Kidney capillary endothelial cell (primary cell): Measurements from ENCODE around the gene MLPH.

Source experiments
- DNase-seq: peaks from one replicate; pipeline ENCODE4 v3.0.0-alpha.2; 2018; ENCODE audit warnings: low spot score

The MLPH gene

DNA sequence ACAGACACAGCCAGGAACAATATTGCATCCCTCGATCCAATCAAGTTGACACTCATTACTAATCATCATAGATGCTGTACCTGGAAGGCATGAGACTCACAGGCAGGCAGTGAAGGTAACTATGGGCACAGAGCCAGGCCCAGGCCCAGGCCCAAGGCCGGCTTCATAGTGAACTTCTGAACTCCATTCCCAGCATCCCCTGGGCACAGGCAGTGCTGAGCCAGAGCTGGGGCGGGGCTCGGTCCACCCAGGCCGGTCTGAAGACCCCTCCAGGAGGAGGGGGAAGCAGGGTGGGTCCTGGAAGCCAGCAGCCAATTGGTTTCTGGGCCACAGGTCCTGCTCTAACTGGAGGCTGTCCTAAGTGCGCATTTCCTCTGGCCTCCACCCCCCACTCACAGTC is 37.6 kb downstream of the MLPH start:
- no peak for DNase-seq

DNA sequence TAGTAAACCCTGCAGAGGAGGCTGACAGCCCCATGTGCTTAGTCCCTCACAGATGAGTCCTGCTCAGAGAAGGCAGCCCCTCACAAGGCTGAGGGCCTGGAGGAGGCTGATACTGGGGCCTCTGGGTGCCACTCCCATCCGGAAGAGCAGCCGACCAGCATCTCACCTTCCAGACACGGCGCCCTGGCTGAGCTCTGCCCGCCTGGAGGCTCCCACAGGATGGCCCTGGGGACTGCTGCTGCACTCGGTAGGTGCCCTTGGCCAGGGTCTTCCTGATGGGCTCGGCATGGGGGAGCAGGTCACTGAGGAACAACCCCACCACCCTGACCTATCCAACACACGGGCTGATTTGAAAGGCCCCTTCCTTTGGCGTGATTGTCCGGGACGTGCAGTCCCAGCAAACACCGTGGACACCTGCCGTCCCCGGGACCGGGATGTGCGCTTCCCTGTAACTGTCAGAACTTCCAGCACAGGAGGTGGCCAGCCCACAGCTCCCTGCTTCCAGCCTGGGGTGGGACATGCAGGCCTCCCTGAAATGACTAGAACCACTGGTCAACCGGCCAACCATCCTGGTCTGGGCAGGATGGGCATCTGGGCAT is 38.6 kb downstream of the MLPH start:
- DNase-seq: no peak

DNA sequence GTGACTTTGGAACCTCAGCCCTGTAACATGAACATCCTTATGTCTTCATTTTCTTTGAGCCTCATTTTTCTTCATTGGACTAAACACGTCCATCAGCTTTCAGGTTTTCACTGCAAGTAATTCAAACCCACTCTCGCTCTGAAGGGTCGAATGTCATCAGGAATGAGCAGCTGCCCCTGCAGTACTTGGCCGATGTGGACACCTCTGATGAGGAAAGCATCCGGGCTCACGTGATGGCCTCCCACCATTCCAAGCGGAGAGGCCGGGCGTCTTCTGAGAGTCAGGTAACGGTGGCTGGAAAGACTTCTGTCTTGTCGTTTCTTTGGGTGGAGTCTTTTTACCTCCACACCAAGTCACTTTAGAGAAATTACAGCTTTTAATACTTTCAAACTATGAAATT is 40.2 kb downstream of the MLPH start:
- DNase-seq: no peak

DNA sequence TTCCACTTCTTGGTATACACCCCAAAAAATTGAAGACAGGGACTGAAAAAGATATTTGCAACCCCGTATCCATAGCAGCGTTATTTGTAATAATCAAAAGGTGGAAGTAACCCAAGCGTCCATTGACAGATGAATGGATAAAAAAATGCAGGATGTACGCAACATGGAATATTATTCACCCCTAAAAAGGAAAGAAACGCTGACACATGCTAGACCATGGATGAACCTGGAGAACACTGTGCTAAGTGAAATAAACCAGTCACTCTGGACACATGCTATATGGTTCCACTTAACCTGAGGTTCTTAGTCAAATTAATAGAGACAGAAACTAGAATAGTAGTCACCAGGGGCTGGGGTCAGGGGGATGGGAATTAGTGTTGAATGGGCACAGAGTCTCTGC is 40.7 kb downstream of the MLPH start:
- no peak for DNase-seq

DNA sequence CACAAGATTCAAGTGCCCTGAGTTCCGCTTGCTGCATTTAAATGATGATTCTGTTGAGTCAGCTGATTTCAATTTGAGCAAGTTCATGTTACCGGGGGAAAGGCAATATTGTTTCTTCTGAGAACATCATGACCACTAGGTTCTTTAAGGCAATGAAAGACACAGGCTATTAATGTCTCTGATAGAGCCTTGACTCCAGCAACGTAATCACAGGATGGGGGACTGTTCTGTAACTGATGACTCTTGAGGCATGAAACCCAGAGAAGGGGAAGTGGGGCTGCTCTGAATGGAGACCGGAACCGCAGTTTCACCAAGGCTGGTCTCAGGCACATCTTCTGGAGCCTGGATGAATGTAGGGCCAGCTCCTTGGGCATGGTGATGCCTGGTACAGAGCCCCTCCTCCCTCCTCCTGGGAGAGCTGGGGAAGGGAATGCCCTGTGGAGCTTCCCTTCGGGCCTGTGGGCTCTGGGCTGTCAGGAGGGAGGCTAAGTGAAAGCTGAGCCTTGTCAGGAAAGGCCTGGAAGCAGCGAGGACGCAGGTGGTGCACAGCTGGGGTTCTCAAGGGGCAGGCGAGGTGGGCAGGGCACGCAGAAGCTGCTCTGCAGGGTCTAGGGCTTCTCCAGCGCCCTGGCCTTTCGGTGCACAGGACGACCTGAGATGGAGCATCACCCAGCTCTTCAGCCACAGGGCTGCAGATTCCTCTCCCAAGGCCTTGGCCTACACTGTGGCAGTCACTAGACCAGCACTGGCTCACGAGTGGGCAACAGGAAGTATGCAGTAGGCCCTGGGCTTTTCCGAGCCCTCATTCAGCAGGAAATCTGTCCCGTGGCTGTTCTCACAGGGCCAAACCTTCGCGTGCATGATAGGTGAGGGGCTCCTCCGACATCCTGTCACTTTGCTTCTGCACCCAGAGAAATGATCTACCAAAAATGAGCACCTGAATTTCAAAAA is 42.7 kb downstream of the MLPH start:
- DNase-seq: no peak

DNA sequence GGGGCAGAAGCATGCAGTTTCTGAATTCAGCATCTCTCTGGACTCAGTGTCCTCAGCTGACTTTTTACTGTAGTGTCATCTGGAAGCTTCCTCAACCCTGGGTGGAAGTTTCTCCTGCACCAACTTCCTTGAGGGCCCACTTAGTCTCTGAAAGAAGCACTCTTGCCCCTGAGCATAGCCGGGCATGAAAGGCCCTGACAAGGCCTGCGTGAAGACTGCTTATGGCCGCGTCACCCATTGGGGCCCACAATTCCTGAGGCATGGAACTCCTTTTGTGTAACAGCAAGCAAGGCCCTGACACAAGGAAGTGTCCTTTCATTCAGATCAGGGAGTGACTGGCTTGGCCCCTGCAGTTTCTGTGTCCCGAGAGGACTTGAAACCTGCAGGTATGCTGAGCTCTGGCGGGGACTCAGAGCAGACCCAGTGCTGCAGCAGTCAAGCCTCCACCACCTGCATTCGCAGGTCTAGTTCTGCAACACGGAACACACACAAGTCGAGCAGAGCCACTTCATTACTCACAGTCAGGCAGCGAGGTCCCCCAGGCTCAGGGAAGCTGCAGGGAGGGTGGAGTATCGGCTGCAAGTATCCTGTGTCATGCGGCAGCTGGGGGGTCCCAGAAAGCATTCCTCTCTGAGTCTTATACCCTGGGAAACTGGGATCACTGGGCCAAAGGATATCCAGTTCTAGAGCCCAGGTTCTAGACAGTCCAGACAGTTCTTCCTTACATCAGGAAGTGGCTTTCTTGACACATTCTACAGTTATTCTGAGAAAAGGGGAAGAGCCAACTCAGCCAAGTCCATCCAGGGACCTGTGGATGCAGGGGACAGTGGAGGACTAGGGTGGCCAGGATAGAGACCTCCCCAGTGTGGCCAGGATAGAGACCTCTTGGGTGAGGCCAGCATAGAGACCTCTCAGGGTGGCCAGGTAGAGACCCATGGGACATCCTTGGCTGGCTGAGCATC is 43.7 kb downstream of the MLPH start:
- DNase-seq: no peak

DNA sequence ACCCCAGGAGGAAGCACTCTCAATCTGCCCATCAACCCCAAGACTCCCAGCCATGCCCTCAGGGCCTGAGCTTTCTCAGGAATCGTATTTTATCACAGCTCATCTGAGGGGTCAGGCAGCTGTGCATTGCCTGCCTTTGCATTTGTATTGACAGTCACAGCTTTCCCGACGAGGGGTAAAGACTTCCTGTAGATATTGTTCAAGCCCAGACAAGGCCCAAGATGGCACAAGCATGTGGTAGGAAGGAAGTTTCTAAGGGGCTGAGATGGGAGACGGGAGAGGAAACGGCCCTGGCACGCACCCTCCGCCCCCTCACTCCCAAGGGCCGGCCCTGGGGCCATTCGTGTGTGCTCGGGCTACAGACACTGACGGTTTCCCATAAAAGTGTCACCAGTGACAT is 45.1 kb downstream of the MLPH start:
- peak; percentile 55 for DNase-seq

DNA sequence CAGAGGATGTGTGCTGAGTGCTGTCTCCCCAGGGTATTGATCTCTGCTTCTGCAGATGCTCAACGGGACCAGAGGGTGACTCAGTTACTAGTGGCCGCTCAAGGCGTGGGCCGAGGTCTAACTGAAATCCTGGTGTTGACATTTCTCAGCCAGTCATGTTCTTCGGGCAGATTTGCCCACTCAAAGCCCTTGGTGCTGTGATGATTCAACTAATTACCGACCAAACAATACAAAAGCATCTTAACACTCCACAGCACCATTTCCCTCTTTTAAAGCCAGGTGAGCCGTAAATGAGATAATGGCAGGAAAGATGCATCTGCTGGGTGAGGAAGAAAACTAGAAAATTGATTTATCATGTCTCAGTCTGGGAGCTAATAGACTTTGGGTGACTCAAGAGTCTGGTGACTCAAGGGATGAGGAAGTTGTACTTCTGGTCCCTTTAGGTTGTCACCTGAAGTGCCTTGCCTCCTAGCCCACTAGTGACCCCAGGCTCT is 46.7 kb downstream of the MLPH start:
- DNase-seq: peak; percentile 28

DNA sequence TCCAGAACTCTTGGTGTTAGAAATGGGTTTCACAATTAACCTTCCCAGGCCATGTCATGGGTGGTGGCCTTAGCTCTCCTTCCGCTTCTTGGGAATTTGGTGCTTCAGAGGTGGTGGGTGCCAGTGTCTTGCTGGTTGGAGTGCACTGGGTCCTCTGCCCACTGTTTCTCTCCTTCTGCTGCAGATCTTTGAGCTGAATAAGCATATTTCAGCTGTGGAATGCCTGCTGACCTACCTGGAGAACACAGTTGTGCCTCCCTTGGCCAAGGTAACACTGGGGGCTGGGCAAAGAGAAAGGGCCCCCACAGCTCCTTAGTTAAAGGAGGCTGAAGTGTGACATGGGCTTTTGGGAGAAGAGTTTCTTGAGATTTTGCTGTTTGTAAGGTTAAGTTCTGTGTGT is 47.3 kb downstream of the MLPH start:
- no peak for DNase-seq

DNA sequence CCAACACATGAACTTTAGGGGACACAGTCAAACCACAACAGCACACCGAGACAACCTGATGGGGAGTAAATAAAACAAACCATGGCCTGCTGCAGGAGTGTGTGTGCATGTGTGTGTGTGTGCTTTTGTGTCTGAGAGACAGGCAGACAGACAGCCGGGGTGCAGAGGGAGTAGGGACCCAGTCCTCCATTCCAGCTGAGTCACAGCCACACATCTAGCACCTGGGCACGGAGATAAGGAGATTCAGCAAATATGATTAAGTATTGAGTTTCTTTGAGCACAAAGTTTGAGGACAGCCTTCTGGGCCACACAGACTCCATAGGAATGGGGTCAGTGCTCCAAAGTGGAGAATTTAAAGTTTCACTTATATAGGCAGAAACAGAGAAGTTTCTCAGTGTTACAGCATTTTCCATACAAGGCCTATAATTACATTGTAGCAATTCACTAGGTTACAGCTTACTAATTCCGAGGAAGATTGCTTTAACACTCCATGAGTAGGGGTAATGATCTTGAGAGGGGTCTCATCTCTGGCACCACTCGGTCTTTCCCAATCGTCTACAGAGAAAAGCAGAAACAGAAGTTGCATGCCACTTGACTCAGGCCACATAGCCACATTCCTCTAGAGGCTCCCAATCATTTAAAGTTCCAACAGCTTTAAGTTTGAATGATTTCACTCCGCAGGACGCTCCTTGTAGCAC is 48.5 kb downstream of the MLPH start:
- DNase-seq: no peak

DNA sequence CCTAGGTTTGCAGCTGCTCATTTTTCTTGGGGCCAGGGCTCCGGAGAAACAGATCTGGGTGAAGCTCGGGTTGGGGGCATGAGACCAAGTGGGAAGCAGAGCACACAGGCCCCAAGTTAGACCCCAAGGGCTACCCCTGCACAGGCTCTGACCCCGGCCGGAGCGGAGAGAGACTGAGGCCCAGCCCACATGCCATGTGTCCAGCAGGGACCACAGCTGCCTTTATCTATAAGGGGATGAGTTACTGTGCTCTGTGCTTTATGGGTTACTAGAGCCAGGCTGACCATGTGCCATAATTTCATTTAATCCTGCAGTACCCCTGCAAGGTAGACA is 49.0 kb downstream of the MLPH start:
- no peak for DNase-seq

DNA sequence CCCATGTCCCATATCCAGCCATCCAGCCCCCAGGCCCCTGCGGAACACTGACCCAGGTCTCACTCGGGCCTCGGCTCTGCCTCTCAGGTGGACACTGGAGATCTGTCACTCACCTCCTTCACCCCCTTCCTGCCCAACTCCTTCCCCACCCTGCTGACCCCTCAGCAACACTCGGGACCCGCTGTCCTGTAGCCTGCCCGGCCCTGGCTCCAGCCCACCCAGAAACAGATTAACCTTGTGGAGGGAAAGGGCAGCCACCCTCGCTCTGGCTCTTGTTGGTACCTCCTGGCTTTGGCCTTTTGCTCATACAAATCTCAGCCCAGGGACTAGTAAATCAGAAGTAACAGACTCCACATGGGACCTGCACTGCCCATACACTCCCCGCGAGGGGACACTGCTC is 49.6 kb downstream of the MLPH start:
- no peak for DNase-seq

DNA sequence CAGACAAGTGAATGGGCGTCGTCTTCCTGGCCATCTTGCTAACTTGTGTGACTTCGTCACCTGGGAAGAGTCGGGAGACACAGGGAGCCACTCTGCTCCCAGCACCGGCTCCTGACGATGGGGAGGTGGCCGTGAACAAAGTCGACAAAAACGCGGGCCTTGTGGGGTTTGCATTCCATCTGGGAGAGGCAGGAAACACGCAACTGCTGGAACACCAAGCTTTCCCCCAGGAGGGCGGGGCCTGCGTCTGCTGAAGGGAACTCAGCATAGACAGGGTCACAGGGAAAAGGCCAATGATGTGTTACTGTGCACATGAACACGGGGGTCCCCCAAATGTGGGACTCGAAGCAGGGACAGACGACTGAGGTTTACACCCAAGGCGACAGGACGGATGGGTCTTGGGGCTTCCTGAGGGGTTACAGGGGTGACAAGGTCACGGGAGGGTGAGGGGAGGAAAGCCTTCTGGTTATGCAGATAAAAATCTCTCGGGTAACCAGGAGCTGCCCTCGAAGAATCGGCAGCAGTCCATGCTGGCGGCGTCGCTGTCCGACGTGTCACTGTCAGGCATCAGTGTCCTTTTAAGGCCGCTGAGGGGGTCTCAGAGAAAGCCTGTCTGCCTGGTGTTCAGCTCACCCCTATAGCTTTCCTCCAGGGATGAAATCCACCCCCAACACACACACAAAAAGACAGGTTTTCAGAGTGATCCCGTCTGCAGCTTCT is 51.1 kb downstream of the MLPH start:
- no peak for DNase-seq

DNA sequence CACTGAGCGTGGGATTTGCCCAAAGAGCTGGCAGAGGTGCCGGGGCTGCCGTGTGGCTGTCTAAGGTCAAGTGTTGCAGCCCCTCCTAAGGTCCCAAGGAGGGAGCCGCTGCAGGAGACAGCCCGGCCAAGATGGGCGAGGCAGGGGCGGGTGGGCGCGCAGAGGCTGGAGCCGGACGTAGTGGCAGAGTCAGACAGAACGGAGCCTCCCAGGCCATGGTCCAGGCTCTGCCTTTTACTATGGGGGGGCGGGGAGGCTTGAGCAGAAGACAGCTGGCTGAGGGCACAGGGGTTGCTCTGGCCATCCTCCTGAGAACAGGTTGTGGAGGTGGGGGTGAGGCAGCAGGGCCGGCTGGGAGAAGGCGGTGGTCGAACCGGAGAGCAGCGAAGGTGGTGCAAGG is 51.9 kb downstream of the MLPH start:
- no peak for DNase-seq

DNA sequence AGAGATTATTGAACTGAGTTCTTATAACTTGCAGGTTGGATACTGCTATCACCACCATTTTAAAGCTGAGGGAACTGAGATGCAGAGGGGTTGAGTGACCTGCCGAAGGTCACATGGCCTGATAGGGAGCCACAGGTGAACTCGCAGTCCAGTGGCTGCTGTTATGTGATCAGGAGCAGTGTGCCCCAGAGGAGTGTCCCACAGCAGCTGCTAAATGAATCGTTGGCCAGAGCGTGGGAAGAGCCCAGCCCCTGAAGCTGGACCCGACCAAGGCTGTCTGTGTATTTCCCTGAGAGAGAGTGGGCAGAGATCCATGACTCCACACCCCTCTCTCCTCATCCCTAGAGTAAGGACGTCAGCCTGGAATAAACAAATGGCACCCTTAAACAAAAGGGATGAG is 52.6 kb downstream of the MLPH start:
- DNase-seq: no peak

DNA sequence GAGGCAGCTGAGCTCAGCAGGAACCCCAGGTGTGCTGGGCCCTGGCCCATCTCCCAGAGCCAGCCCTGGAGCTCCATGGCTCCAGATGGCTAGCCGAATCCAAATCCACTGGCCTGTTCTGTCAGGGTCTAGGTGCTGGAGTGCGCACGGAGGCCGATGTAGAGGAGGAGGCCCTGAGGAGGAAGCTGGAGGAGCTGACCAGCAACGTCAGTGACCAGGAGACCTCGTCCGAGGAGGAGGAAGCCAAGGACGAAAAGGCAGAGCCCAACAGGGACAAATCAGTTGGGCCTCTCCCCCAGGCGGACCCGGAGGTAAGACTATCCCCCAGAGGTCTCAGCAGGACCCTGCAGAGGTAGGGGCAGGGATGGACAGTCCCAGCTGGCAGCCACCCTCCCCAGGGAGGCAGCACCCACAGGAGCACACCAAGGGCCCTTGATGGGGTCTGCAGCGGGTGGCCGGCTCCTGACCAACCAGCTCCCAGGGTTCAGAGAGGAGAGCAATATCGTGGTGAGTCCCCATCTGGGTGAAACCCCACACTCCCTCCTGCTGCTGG is 53.2 kb downstream of the MLPH start:
- no peak for DNase-seq

DNA sequence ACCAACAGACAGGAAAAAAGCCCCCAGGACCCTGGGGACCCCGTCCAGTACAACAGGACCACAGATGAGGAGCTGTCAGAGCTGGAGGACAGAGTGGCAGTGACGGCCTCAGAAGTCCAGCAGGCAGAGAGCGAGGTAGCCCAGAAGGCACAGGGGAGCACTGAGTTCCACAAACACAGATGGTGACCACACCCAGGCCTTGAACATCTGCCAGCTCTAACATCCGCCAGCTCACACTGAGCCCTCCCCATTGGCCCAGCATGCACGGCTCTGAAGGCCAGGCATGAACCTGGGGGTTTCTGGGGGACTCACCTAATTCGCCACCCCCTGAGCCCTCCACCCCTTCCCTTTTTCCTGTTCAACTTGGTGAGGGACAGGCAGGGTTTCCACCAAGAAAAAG is 53.8 kb downstream of the MLPH start:
- DNase-seq: no peak

DNA sequence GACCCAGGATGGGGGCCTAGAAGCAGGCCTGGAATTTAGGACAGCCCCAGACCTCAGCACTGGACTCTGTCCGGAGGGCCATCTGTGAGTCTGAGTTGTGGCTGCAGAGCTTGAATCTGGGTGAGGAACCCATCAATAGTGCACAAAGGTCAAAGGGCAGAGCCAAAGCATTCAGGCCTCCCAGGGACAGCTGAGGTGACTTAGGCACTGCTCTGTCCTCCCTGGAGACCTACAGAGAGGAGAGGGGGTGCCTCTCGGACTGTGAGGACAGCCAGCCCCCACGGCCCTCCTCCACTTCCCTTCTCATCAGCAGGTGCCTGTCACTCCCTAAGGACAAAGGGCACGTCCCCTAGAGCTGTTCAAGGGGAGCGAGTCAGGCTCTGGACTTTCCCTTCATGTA is 54.2 kb downstream of the MLPH start:
- DNase-seq: no peak

DNA sequence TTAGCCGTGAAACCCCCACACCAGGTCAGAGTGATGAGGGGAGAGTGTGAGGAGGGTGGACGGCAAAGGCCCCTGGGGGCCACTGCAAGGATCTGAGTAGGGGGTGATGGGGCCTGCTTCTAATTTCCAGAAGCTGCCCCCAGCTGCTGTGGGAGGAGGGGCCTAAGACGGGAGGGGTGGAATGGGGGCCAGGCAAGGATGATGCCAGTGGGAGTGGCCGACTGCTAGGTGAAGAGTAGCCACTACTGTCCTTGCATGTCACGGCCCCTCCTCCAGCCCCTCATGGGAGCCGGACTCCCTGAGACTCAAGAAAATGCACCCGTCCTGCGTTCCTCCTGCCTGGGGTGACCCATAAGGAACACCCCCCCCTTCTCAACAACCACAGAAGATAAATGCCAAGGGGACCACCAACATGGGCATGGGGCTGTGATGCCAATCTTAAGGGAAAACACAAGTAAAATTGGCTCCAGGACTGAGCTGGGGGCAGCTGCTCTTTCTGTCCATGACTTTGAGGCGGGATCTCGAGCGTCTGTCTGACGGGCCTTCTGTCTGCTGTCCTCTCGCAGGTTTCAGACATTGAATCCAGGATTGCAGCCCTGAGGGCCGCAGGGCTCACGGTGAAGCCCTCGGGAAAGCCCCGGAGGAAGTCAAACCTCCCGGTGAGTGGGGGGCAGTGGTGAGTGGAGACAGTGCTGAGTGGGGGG is 55.1 kb downstream of the MLPH start:
- DNase-seq: no peak
